ACHN (cell line): ENCODE measurements around the gene PRPSAP2.
"Not testable (repeated sequence)": the region's sequence is repeated elsewhere in the genome, so short reads cannot be mapped to it uniquely, and the experiment has no call there.

ENCODE experiments used
- DNase-seq: peaks from one replicate; pipeline ENCODE4 v3.0.0-alpha.2; 2015
- in situ Hi-C: cut with HindIII; loops from 2 replicates; pipeline ENCODE4 v1.10.0; 2017; ENCODE audit warnings: low sequenced_read_pairs, low pct_ligation_motif_present, low pct_unique_long_range_greater_than_20kb

The PRPSAP2 gene

GRCh38 chr17:18932360-18933055 lies 74.6 kb downstream of the PRPSAP2 start:
- in situ Hi-C loops, result no loop called here
- DNase-seq, result no peak

- DNase-seq, result no peak
- in situ Hi-C loops, result no loop called here
These were observed 75.4 kb downstream of the PRPSAP2 start for GRCh38 chr17:18933102-18934058.

GRCh38 chr17:18937981-18938691 lies 80.2 kb downstream of the PRPSAP2 start:
- DNase-seq, result no peak
- in situ Hi-C loops, result no loop called here

GRCh38 chr17:18938692-18939023 lies 80.7 kb downstream of the PRPSAP2 start:
- in situ Hi-C loops, result no loop called here
- no peak for DNase-seq

GRCh38 chr17:18944646-18945045 lies 86.7 kb downstream of the PRPSAP2 start:
- in situ Hi-C loops, result no loop called here
- no peak for DNase-seq

GRCh38 chr17:18946536-18946935 lies 88.6 kb downstream of the PRPSAP2 start:
- in situ Hi-C loops, result no loop called here
- DNase-seq, result no peak

GRCh38 chr17:18947866-18948265 lies 89.9 kb downstream of the PRPSAP2 start:
- no peak for DNase-seq
- in situ Hi-C loops, result no loop called here

- no peak for DNase-seq
- in situ Hi-C loops, result no loop called here
These were observed 90.6 kb downstream of the PRPSAP2 start for GRCh38 chr17:18948476-18949006.

- in situ Hi-C loops, result no loop called here
- DNase-seq, result no peak
These were observed 91.6 kb downstream of the PRPSAP2 start for GRCh38 chr17:18949566-18949965.

- no peak for DNase-seq
- in situ Hi-C loops, result no loop called here
These were observed 92.4 kb downstream of the PRPSAP2 start for GRCh38 chr17:18950346-18950745.

GRCh38 chr17:18950944-18951905 lies 93.3 kb downstream of the PRPSAP2 start:
- in situ Hi-C loops, result no loop called here
- DNase-seq, result peak; percentile 91

- in situ Hi-C loops, result no loop called here
- peak; percentile 88 for DNase-seq
These were observed 94.3 kb downstream of the PRPSAP2 start, which contains the start of gene SLC5A10 for GRCh38 chr17:18951941-18952842. TSS of gene SLC5A10 (plus strand) at chr17:18952165. CDS start at chr17:18952206, 41 bp downstream.

GRCh38 chr17:18953231-18953728 lies 95.3 kb downstream of the PRPSAP2 start:
- DNase-seq, result no peak

GRCh38 chr17:18954321-18954720 lies 96.4 kb downstream of the PRPSAP2 start:
- in situ Hi-C loops, result no loop called here
- no peak for DNase-seq

More at GRCh38 chr17:18953231-18953728, 95.3 kb downstream of the PRPSAP2 start:
- in situ Hi-C loops, result no loop called here

- in situ Hi-C loops, result no loop called here
- no peak for DNase-seq
These were observed 97.1 kb downstream of the PRPSAP2 start for GRCh38 chr17:18955009-18955408.

- DNase-seq, in situ Hi-C loops: not testable (repeated sequence)
These were observed 98.1 kb downstream of the PRPSAP2 start for GRCh38 chr17:18956021-18956420.

GRCh38 chr17:18956581-18956980 lies 98.7 kb downstream of the PRPSAP2 start:
- no peak for DNase-seq
- in situ Hi-C loops, result no loop called here
